Epithelial cell of esophagus (primary cell): Measurements from ENCODE around the gene SRSF6.

ENCODE experiments used
- DNase-seq: peaks from one replicate; pipeline ENCODE4 v3.0.0; 2010; ENCODE audit warnings: low read depth
- H3K4me3 ChIP-seq: 2 replicates; pipeline ENCODE4 v1.5.1; 2011; ENCODE audit warnings: mild to moderate bottlenecking, low read length, control low read depth
- CTCF ChIP-seq: IDR thresholded peaks from 2 replicates; pipeline ENCODE4 v1.5.1; 2011; ENCODE audit warnings: low read depth, mild to moderate bottlenecking, low read length, control low read depth, inconsistent platforms; ENCODE audit not compliant: insufficient read depth; ENCODE audit errors: missing control alignments

Gene SRSF6

GRCh38 chr20:43465625-43465943, 7.9 kb downstream of the SRSF6 start:
- TF ChIP-seq CTCF = no peak
- DNase-seq = no peak
- H3K4me3 ChIP-seq = no peak overlapping the region

GRCh38 chr20:43467589-43467988, 9.9 kb downstream of the SRSF6 start:
- no peak overlapping the region for H3K4me3 ChIP-seq
- no peak for TF ChIP-seq CTCF
- DNase-seq = no peak

- TF ChIP-seq CTCF = peak; percentile 6
- H3K4me3 ChIP-seq = no peak overlapping the region
- DNase-seq = no peak
Observed at GRCh38 chr20:43472671-43473380, 15.1 kb downstream of the SRSF6 start.

GRCh38 chr20:43473381-43473704, 15.6 kb downstream of the SRSF6 start:
- no peak overlapping the region for H3K4me3 ChIP-seq
- no peak for TF ChIP-seq CTCF
- no peak for DNase-seq

- no peak for DNase-seq
- no peak for TF ChIP-seq CTCF
- H3K4me3 ChIP-seq = no peak overlapping the region
Observed at GRCh38 chr20:43477193-43477592, 19.5 kb downstream of the SRSF6 start.

GRCh38 chr20:43477619-43478018, 19.9 kb downstream of the SRSF6 start:
- no peak overlapping the region for H3K4me3 ChIP-seq
- DNase-seq = no peak
- no peak for TF ChIP-seq CTCF

- no peak for DNase-seq
- TF ChIP-seq CTCF = no peak
- no peak overlapping the region for H3K4me3 ChIP-seq
Observed at GRCh38 chr20:43490038-43490437, 32.3 kb downstream of the SRSF6 start.
